NCI-H146 treated with DMSO at 0.1 percent for 48 hours (cell line): ENCODE data around the gene CABP2.
"Not testable (repeated sequence)": the region's sequence is repeated elsewhere in the genome, so short reads cannot be mapped to it uniquely, and the experiment has no call there.

Source experiments
- DNase-seq: peaks from one replicate; lab custom pipeline; 2025; ENCODE audit not compliant: unreplicated experiment; lab: John Stamatoyannopoulos, UW

The CABP2 gene

GRCh38 chr11:67539550-67539949 is 16.3 kb upstream of the CABP2 start:
- no peak for DNase-seq

- DNase-seq, result no peak
Observed at GRCh38 chr11:67538823-67539505, 15.7 kb upstream of the CABP2 start.

GRCh38 chr11:67538306-67538705 is 15.1 kb upstream of the CABP2 start:
- no peak for DNase-seq

GRCh38 chr11:67535561-67535960 is 12.3 kb upstream of the CABP2 start:
- no peak for DNase-seq

GRCh38 chr11:67534070-67534679 is 10.9 kb upstream of the CABP2 start:
- DNase-seq, result no peak

GRCh38 chr11:67532889-67533288 is 9.6 kb upstream of the CABP2 start:
- no peak for DNase-seq

GRCh38 chr11:67530282-67530592 is 7.0 kb upstream of the CABP2 start:
- no peak for DNase-seq

- DNase-seq, result no peak
Observed at GRCh38 chr11:67528376-67528775, 5.1 kb upstream of the CABP2 start.

GRCh38 chr11:67525275-67525976 is 2.2 kb upstream of the CABP2 start:
- DNase-seq, result no peak

- no peak for DNase-seq
Observed at GRCh38 chr11:67524480-67524808, 1.2 kb upstream of the CABP2 start.

- DNase-seq, result no peak
Observed at GRCh38 chr11:67523556-67524479, 572 bp upstream of the CABP2 start.

- DNase-seq, result no peak
Observed at GRCh38 chr11:67522338-67522737, 908 bp downstream of the CABP2 start.

GRCh38 chr11:67521924-67522323 is 1.3 kb downstream of the CABP2 start:
- DNase-seq, result no peak

GRCh38 chr11:67520856-67521824 is 2.1 kb downstream of the CABP2 start:
- no peak for DNase-seq

GRCh38 chr11:67519726-67520125 is 3.5 kb downstream of the CABP2 start:
- no peak for DNase-seq

GRCh38 chr11:67517784-67518552 is 5.3 kb downstream of the CABP2 start:
- no peak for DNase-seq

- no peak for DNase-seq
Observed at GRCh38 chr11:67516806-67517205, 6.4 kb downstream of the CABP2 start.

- no peak for DNase-seq
Observed at GRCh38 chr11:67514116-67514515, 9.1 kb downstream of the CABP2 start.

- not testable (repeated sequence) for DNase-seq
Observed at GRCh38 chr11:67511558-67511957, 11.7 kb downstream of the CABP2 start.

- no peak for DNase-seq
Observed at GRCh38 chr11:67510023-67510345, 13.3 kb downstream of the CABP2 start.
